T-helper 1 cell (primary cell): Measurements from ENCODE around the gene BCAT1.
"Not testable (repeated sequence)": the region's sequence is repeated elsewhere in the genome, so short reads cannot be mapped to it uniquely, and the experiment has no call there.

Experiments used
- DNase-seq, 5 donors: peaks; one replicate each; pipeline ENCODE4 v3.0.0-alpha.2; 2012 to 2020

Gene BCAT1

DNA sequence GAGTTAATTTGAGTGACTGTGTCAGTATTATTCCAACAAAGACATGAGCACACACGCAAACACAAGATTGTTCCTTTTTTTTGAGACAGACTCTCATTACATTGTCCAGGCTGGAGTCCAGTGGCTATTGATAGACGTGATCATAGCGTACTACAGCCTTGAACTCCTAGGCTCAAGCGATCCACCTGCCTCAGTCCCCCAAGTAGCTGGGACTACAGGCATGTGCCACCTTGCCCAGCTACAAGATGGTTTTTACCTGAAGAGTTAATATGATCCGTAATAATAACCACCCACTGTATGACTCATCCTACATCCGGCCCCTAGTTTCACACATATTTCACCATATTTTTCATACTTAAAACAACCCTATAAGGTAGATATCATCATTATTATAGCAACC lies 26.8 kb downstream of the BCAT1 start:
- DNase-seq: peak in 1 of 5 donors; percentile 67

DNA sequence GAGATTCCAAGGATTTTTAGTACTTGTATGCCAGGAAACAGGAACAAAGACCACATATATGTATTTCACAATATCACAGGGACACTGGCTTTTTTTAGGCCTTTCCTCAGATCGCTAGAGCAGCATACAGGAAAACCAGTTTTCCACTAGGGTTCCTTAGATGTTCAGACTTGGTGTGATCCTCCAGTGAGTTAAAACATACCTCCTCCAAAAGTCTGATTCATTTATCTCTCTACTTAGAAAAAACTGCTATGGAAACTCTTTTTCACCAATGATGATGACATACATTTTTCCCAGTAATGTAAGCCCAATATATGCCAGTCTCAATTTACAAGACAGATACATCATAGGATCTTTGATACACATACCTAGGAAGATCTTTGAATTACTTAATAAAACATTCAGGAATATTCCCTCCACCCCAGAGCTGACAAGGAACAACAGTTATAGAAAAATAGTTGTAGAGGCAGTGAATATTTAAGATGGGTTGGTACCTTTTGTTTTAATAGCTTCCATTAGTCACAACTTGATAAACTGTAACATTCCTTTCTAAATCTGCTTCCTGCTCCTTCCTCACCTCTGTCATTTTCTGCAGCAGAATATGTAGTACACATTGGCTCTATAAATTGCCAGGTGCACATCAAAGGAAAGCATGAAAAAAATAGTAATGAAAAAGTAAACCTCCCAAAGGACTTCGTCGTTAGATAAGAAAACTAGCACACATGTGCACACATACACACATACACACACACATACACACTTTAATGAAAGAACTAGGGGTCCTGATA lies 27.5 kb downstream of the BCAT1 start:
- DNase-seq: no peak

DNA sequence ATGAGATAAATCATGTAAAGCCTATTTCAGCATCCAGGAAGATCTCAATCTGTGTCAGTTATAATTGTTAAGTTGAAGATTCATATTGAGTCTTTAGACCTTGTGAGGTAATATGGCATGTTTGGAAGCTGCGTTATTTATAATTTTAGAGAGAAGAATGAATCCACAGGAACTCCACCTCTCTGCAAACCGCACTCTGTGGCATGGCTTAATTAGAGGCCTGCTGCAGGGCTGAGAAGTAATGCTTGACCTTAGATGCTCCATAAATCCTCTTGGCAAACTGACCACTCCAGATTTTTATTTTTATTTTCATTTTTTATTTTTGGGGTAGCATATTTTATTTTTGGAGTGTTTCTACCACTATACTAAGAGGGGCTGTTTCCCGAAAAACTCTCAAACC lies 28.8 kb downstream of the BCAT1 start:
- DNase-seq: no peak

DNA sequence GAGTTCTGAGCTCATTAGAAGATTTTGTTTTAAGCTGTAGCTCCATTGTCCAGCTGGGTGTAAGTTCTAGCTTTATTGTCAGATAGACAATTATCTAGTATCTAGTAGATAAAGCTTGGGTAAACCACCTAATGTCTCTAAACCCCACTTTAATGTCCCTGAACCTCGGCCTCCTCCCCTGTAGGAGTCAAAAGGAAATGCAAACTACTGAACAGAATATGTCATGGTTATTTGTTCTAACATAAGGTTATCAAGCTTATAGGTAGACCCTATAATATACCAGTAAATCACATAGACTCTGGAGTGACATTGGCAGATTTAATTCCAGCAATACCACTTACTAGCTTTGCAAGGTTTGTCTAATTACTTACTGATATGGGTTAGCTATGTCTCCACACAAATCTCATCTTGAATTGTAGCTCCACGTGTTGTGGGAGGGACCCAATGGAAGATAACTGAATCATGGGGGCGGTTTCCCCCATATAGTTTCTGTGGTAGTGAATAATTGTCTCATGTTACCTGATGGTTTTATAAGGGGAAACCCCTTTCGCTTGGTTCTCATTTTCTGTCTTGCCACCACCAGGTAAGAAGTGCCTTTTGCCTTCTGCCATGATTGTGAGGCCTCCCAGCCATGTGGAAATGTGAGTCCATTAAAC lies 29.4 kb downstream of the BCAT1 start:
- DNase-seq: no peak

GRCh38 chr12:24918596-24918995 lies 30.3 kb downstream of the BCAT1 start:
- no peak for DNase-seq

- DNase-seq: no peak
Observed at GRCh38 chr12:24915501-24915900, 33.4 kb downstream of the BCAT1 start.

DNA sequence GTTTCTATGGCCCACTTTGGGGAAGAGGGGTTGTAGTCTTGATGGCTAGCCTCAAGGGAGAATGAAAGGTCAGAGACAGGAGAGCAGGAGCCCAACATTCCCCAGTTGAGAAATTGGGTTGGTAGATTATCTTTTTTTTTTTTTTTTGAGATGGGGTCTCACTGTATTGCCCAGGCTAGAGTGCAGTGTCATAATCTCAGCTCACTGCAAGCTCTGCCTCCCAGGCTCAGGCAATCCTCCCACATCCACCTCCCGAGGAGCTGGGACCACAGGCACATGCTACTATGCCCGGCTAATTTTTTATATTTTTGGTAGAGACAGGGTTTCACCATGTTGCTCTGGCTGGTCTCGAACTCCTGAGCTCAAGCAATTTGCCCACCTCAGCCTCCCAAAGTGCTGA lies 34.9 kb downstream of the BCAT1 start:
- DNase-seq: no peak

DNA sequence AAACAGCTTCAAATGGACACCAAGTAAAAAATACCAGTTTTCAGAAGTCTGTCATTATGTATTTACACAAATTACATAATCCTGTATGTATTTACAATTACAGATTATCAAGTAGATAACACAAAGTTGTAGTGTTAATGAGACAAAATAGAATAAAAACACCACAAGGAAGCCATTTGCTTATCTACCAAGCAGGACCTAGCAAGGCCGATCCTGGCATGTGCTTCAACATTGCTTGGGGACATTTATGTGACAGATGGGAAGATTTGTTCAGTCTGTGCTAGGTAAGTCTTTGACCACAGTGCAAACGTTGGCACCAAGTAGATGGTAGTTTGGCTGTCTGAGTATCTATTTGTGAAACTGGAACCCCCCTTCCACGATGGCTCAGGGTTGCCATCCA lies 35.8 kb downstream of the BCAT1 start:
- DNase-seq: no peak

- DNase-seq: no peak
Observed at GRCh38 chr12:24911271-24911791, 37.6 kb downstream of the BCAT1 start.

- not testable (repeated sequence) for DNase-seq
Observed at GRCh38 chr12:24910192-24910591, 38.7 kb downstream of the BCAT1 start.

GRCh38 chr12:24909667-24910066 lies 39.2 kb downstream of the BCAT1 start:
- no peak for DNase-seq

- DNase-seq: no peak
Observed at GRCh38 chr12:24907464-24907863, 41.4 kb downstream of the BCAT1 start.

DNA sequence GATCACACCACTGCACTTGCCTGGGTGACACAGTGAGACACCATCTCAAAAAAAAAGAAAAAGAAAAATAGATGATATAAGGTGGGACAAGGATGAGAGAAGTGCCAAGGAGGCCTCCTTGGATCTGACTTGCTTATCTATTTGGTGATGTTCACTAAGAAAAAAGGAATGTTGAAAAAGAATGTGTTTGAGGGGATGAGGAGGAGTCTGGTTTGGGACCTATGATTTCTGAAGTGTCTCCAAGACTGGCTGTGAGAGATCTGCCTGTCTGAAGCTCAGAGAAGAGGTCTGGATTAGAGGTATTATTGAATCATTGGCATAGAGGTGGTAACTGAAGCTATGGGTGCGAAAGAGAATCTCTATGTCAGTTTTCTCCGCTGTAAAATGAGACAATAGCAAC lies 42.8 kb downstream of the BCAT1 start:
- no peak for DNase-seq

DNA sequence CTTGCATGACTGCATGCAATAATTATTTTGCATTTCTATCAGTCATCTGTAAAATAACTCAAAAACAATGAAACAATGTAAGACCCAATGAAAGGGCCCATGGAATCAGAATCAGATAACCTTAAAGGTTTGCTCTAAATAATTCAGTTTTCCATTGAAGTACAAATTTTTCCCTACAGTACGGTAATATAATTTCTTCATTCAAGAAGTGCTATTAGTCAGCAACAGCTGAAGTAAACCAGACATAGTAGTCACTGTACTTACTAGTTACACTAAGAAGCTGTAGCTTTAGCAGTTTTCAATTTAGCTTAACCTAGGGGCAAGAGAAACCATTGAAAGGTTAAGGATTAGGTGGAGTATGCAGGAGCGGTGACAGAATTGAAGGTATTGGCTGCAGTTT lies 43.5 kb downstream of the BCAT1 start:
- DNase-seq: no peak

GRCh38 chr12:24904871-24905270 lies 44.0 kb downstream of the BCAT1 start:
- DNase-seq: no peak

DNA sequence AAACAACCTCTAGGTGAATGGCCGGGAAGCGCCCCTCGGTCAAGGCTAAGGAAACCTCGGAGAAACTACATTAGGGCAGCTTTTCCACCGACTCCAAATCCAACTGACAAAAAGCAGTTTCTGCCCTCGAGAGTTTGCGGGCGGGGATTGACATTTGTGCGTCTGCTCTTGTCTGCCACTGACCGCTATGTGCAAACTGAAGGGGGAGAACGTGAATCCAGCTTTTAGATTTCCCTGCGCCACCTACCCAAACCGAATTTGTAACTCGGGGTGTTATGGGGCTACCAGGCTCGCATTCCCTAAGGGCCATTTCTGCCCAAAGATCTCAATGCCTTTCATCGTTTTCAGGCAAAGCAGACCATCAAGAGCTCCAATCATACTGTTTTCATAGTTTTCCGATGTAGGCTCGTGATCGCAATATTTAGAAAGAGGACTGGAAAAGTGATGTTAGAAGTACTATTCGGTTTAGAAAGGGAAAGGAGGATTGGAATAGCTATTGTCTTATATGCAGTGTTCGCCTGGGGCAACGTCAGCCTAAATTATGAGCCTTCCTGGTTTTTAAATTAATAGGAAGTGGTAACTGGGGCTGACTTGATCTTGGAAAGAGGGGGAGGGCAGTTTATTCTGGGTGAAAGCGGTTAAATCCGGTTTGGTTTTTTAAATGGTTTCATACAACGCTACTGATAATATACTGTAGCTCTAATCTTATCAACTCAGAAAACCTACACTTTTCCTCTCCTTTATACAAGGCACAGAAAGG lies 45.4 kb downstream of the BCAT1 start:
- no peak for DNase-seq

DNA sequence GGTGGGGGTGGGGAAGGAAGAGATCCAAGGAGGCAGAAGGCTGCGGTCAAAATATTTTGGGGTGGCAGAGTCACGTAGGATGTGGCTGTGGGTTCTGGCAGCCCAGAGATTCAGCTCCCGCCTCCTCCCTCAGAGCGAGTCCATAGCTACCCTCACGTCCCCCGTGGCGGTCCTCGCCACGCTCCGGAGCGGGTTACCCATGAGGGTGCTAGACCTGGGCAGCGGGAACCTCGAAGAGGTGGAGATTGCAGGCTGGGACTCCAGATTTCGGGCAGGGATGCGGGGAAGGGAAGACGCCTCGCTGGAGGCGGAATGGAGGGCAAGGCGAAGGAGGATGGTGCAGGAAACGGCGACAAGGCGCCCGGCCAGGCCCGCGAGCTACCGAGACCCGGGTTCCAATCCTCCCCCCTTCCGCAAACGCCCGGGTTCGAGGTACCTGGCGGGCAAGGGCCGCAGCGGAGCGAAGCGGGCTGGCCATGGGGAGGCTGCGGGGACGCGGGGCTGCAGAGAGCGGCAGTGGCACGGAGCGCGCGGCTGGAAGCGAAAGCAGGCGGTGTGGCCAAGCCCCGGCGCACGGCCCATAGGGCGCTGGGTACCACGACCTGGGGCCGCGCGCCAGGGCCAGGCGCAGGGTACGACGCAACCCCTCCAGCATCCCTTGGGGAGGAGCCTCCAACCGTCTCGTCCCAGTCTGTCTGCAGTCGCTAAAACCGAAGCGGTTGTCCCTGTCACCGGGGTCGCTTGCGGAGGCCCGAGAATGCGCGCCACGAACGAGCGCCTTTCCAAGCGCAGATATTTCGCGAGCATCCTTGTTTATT lies 46.2 kb downstream of the BCAT1 start:
- DNase-seq: peak in 1 of 5 donors; percentile 72

GRCh38 chr12:24901576-24902461 lies 47.1 kb downstream of the BCAT1 start:
- DNase-seq: peak in 1 of 5 donors; percentile 57

DNA sequence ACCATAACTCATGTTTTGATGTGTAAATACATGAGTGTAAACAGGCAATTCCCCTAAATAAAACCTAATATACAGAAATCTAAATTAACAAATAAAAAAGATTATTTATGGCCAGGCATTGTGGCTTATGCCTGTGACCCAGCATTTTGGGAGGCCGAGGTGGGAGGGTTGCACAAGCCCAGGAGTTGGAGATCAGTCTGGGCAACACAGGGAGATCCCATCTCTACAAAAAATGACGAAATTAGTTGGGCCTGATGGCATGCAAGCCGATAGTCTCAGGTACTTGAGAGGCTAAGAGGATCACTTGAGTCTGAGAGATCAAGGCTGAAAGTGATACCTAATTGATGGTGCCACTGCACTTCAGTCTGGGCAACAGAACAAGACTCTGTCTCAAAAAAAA lies 48.7 kb downstream of the BCAT1 start:
- peak in 1 of 5 donors; percentile 23 for DNase-seq

DNA sequence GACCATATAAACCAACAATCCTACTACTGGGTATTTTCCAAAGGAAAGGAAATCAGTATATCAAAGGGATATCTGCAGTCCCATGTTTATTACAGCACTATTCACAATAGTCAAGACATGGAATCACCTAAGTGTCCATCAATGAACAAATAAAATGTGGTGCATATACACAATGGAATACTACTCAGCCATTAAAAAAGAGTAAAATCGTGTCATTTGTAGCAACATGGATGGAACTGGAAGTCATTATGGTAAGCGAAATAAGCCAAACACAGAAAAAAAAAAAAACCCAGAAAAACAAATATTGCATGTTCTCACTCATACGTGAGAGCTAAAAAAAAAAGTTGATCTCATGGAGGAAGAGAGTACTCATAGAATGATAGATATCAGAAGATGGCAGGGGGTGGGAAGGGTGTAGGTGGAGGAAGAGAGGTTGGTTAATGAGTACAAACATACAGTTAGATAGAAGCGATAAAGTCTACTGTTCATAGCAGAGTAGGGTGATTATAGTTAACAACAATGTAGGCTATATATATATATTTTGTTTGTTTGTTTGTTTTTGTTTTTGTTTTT lies 49.3 kb downstream of the BCAT1 start:
- no peak for DNase-seq

GRCh38 chr12:24898606-24899005 lies 50.3 kb downstream of the BCAT1 start:
- DNase-seq: no peak
